ENCODE data around the gene SCYL1. TPM values are rescaled to one million over a fixed set of nuclear protein-coding genes. Genes with fewer than 3 reads are reported as not detected.

Gene SCYL1
- total and polyA plus RNA-seq, 2 experiments from 2014 or later, result 83.9 to 167 TPM

GRCh38 chr11:65576232-65576866 is 51.5 kb downstream of the SCYL1 start:
- H3K36me3 ChIP-seq (replicated peaks; ENCODE audit: insufficient read depth, low read depth), result no peaks in the 10 kb centered on the region
- 66% methylated on average over 7 of the region's 26 CpGs for WGBS (ENCODE audit: low lambda C conversion rate, missing lambda C conversion rate)
- TF ChIP-seq EZH2phosphoT487 (IDR thresholded peaks at IDR 0.05; ENCODE audit: low read depth, severe bottlenecking, unreplicated experiment), result no peak
- TF ChIP-seq CTCF (IDR thresholded peaks at IDR 0.05; ENCODE audit: poor library complexity), result no peak
- TF ChIP-seq EZH2 (IDR thresholded peaks at IDR 0.05; ENCODE audit: borderline replicate concordance), result no peak
- no peak overlapping the region for H2AFZ ChIP-seq
- no peaks in the 10 kb centered on the region for H3K9me2 ChIP-seq (replicated peaks; ENCODE audit: insufficient read depth)
- H3K4me1 ChIP-seq (ENCODE audit: insufficient read depth), result peaks cover 51% of the 10 kb centered on the region
- no peak overlapping the region for H3K27ac ChIP-seq
- peaks cover 21% of the 10 kb centered on the region for H3K79me2 ChIP-seq
- H3K27me3 ChIP-seq, result no peaks in the 10 kb centered on the region
- H3K9me3 ChIP-seq (ENCODE audit: low read depth), result no peaks in the 10 kb centered on the region
- DNase-seq (ENCODE audit: low spot score), result no peak
- peak overlapping the region; percentile 79 for H3K4me3 ChIP-seq
- peaks cover 19% of the 10 kb centered on the region for H4K20me1 ChIP-seq (ENCODE audit: insufficient read depth, poor library complexity, severe bottlenecking)
- H3K4me2 ChIP-seq, result peak overlapping the region; percentile 98

GRCh38 chr11:65576867-65577755 is 52.2 kb downstream of the SCYL1 start:
- no peaks in the 10 kb centered on the region for H3K9me3 ChIP-seq (ENCODE audit: low read depth)
- peak; percentile 67 for DNase-seq (ENCODE audit: low spot score)
- H3K4me1 ChIP-seq (ENCODE audit: insufficient read depth), result peaks cover 43% of the 10 kb centered on the region
- H3K27ac ChIP-seq, result no peak overlapping the region
- no peak overlapping the region for H3K4me3 ChIP-seq
- TF ChIP-seq EZH2phosphoT487 (IDR thresholded peaks at IDR 0.05; ENCODE audit: low read depth, severe bottlenecking, unreplicated experiment) (no peak), CTCF (IDR thresholded peaks at IDR 0.05; ENCODE audit: poor library complexity) (no peak), EZH2 (IDR thresholded peaks at IDR 0.05; ENCODE audit: borderline replicate concordance) (no peak)
- peak overlapping the region; percentile 98 for H3K4me2 ChIP-seq
- 80% methylated on average over 18 of the region's 18 CpGs for WGBS (ENCODE audit: low lambda C conversion rate, missing lambda C conversion rate)
- no peaks in the 10 kb centered on the region for H3K9me2 ChIP-seq (replicated peaks; ENCODE audit: insufficient read depth)
- H3K36me3 ChIP-seq (replicated peaks; ENCODE audit: insufficient read depth, low read depth), result no peaks in the 10 kb centered on the region
- no peaks in the 10 kb centered on the region for H3K27me3 ChIP-seq
- peaks cover 16% of the 10 kb centered on the region for H4K20me1 ChIP-seq (ENCODE audit: insufficient read depth, poor library complexity, severe bottlenecking)
- H3K79me2 ChIP-seq, result peaks cover 13% of the 10 kb centered on the region
- H2AFZ ChIP-seq, result no peak overlapping the region

- Histone ChIP-seq H2AFZ (no peak overlapping the region), H3K9me3 (ENCODE audit: low read depth) (no peaks in the 10 kb centered on the region), H3K9me2 (replicated peaks; ENCODE audit: insufficient read depth) (no peaks in the 10 kb centered on the region), H3K4me2 (peak overlapping the region; percentile 98), H3K4me1 (ENCODE audit: insufficient read depth) (peaks cover 42% of the 10 kb centered on the region), H3K27me3 (peaks cover 3% of the 10 kb centered on the region), H3K27ac (no peak overlapping the region), H4K20me1 (ENCODE audit: insufficient read depth, poor library complexity, severe bottlenecking) (peaks cover 16% of the 10 kb centered on the region), H3K36me3 (replicated peaks; ENCODE audit: insufficient read depth, low read depth) (no peaks in the 10 kb centered on the region), H3K4me3 (no peak overlapping the region), H3K79me2 (peaks cover 13% of the 10 kb centered on the region)
- no peak for DNase-seq (ENCODE audit: low spot score)
- no peak for TF ChIP-seq EZH2phosphoT487 (IDR thresholded peaks at IDR 0.05; ENCODE audit: low read depth, severe bottlenecking, unreplicated experiment)
- no peak for TF ChIP-seq EZH2 (IDR thresholded peaks at IDR 0.05; ENCODE audit: borderline replicate concordance)
- no peak for TF ChIP-seq CTCF (IDR thresholded peaks at IDR 0.05; ENCODE audit: poor library complexity)
- WGBS (ENCODE audit: low lambda C conversion rate, missing lambda C conversion rate), result 77% methylated on average over 8 of the region's 8 CpGs
Observed at GRCh38 chr11:65577756-65578109, 52.9 kb downstream of the SCYL1 start.

Measured in hepatocyte (in vitro differentiated cells).